ENCODE measurements around the gene ACAP1.
A peak's percentile ranks its signal among the peaks of the same experiment; 100 is the strongest.

The ACAP1 gene

GRCh38 chr17:7317161-7317803, 19.0 kb upstream of the ACAP1 start:
- no peak overlapping the region for H3K27ac Mint-ChIP-seq
- no peaks in the 10 kb centered on the region for H3K9me3 Mint-ChIP-seq
- ATAC-seq (ENCODE audit: low read depth) = no peak
- H3K36me3 Mint-ChIP-seq = peaks cover 26% of the 10 kb centered on the region
- H3K27me3 Mint-ChIP-seq = no peaks in the 10 kb centered on the region
- DNase-seq (ENCODE audit: low spot score in 2 of 2) = no peak
- H3K4me1 Mint-ChIP-seq = peaks cover 19% of the 10 kb centered on the region
- H3K4me3 Mint-ChIP-seq = no peak overlapping the region

GRCh38 chr17:7318121-7318860, 18.0 kb upstream of the ACAP1 start:
- no peak overlapping the region for H3K4me3 Mint-ChIP-seq
- no peak overlapping the region for H3K27ac Mint-ChIP-seq
- DNase-seq (ENCODE audit: low spot score in 2 of 2) (no peak), ATAC-seq (ENCODE audit: low read depth) (no peak)
- no peaks in the 10 kb centered on the region for H3K27me3 Mint-ChIP-seq
- peaks cover 12% of the 10 kb centered on the region for H3K4me1 Mint-ChIP-seq
- H3K36me3 Mint-ChIP-seq = peaks cover 16% of the 10 kb centered on the region
- H3K9me3 Mint-ChIP-seq = no peaks in the 10 kb centered on the region

GRCh38 chr17:7321466-7321865, 14.9 kb upstream of the ACAP1 start:
- no peak overlapping the region for H3K4me3 Mint-ChIP-seq
- DNase-seq (ENCODE audit: low spot score in 2 of 2) (no peak), ATAC-seq (ENCODE audit: low read depth) (no peak)
- H3K4me1 Mint-ChIP-seq = peaks cover 3% of the 10 kb centered on the region
- no peaks in the 10 kb centered on the region for H3K9me3 Mint-ChIP-seq
- peaks cover 13% of the 10 kb centered on the region for H3K36me3 Mint-ChIP-seq
- no peaks in the 10 kb centered on the region for H3K27me3 Mint-ChIP-seq
- no peak overlapping the region for H3K27ac Mint-ChIP-seq

- no peak overlapping the region for H3K4me3 Mint-ChIP-seq
- no peak overlapping the region for H3K27ac Mint-ChIP-seq
- DNase-seq (ENCODE audit: low spot score in 2 of 2) = no peak
Measured at GRCh38 chr17:7322520-7323194, 13.7 kb upstream of the ACAP1 start.

GRCh38 chr17:7323731-7324437, 12.4 kb upstream of the ACAP1 start:
- Mint-ChIP-seq H3K4me3 (no peak overlapping the region), H3K4me1 (peaks cover 17% of the 10 kb centered on the region), H3K36me3 (peaks cover 12% of the 10 kb centered on the region), H3K9me3 (no peaks in the 10 kb centered on the region), H3K27me3 (no peaks in the 10 kb centered on the region), H3K27ac (no peak overlapping the region)
- DNase-seq (ENCODE audit: low spot score in 2 of 2) = peak; percentile 70 to 80
- ATAC-seq (ENCODE audit: low read depth) = peak; percentile 53

More at GRCh38 chr17:7322520-7323194, 13.7 kb upstream of the ACAP1 start:
- Mint-ChIP-seq H3K36me3 (peaks cover 13% of the 10 kb centered on the region), H3K4me1 (peaks cover 7% of the 10 kb centered on the region), H3K27me3 (no peaks in the 10 kb centered on the region), H3K9me3 (no peaks in the 10 kb centered on the region)
- ATAC-seq (ENCODE audit: low read depth) = no peak

GRCh38 chr17:7324438-7324779, 11.9 kb upstream of the ACAP1 start:
- DNase-seq (ENCODE audit: low spot score in 2 of 2) (no peak), ATAC-seq (ENCODE audit: low read depth) (no peak)
- Mint-ChIP-seq H3K4me1 (peaks cover 17% of the 10 kb centered on the region), H3K27ac (no peak overlapping the region), H3K9me3 (no peaks in the 10 kb centered on the region), H3K36me3 (peaks cover 12% of the 10 kb centered on the region), H3K27me3 (no peaks in the 10 kb centered on the region), H3K4me3 (no peak overlapping the region)

GRCh38 chr17:7325031-7325528, 11.2 kb upstream of the ACAP1 start:
- Mint-ChIP-seq H3K9me3 (no peaks in the 10 kb centered on the region), H3K36me3 (peaks cover 12% of the 10 kb centered on the region), H3K4me3 (no peak overlapping the region), H3K27me3 (no peaks in the 10 kb centered on the region), H3K27ac (no peak overlapping the region), H3K4me1 (peaks cover 17% of the 10 kb centered on the region)
- DNase-seq (ENCODE audit: low spot score in 2 of 2) (no peak), ATAC-seq (ENCODE audit: low read depth) (no peak)

- DNase-seq (ENCODE audit: low spot score in 2 of 2) (no peak), ATAC-seq (ENCODE audit: low read depth) (no peak)
- H3K9me3 Mint-ChIP-seq = no peaks in the 10 kb centered on the region
- peaks cover 9% of the 10 kb centered on the region for H3K36me3 Mint-ChIP-seq
- peaks cover 17% of the 10 kb centered on the region for H3K4me1 Mint-ChIP-seq
- no peak overlapping the region for H3K4me3 Mint-ChIP-seq
- H3K27me3 Mint-ChIP-seq = no peaks in the 10 kb centered on the region
- no peak overlapping the region for H3K27ac Mint-ChIP-seq
Measured at GRCh38 chr17:7326186-7326585, 10.1 kb upstream of the ACAP1 start.

GRCh38 chr17:7327056-7327455, 9.3 kb upstream of the ACAP1 start:
- no peak overlapping the region for H3K4me3 Mint-ChIP-seq
- H3K9me3 Mint-ChIP-seq = no peaks in the 10 kb centered on the region
- ATAC-seq (ENCODE audit: low read depth) = no peak
- no peak overlapping the region for H3K27ac Mint-ChIP-seq
- no peak for DNase-seq (ENCODE audit: low spot score in 2 of 2)
- H3K4me1 Mint-ChIP-seq = peaks cover 17% of the 10 kb centered on the region
- peaks cover 3% of the 10 kb centered on the region for H3K36me3 Mint-ChIP-seq
- no peaks in the 10 kb centered on the region for H3K27me3 Mint-ChIP-seq

GRCh38 chr17:7327501-7327900, 8.8 kb upstream of the ACAP1 start:
- Mint-ChIP-seq H3K4me1 (peaks cover 22% of the 10 kb centered on the region), H3K27me3 (no peaks in the 10 kb centered on the region), H3K27ac (no peak overlapping the region), H3K9me3 (no peaks in the 10 kb centered on the region), H3K36me3 (peaks cover 3% of the 10 kb centered on the region), H3K4me3 (no peak overlapping the region)
- ATAC-seq (ENCODE audit: low read depth) (no peak), DNase-seq (ENCODE audit: low spot score in 2 of 2) (no peak)

- H3K27me3 Mint-ChIP-seq = no peaks in the 10 kb centered on the region
- peak overlapping the region; percentile 41 for H3K4me3 Mint-ChIP-seq
- H3K9me3 Mint-ChIP-seq = no peaks in the 10 kb centered on the region
- no peak for DNase-seq (ENCODE audit: low spot score in 2 of 2)
- peak overlapping the region; percentile 90 for H3K27ac Mint-ChIP-seq
- H3K36me3 Mint-ChIP-seq = peaks cover 3% of the 10 kb centered on the region
- H3K4me1 Mint-ChIP-seq = peaks cover 25% of the 10 kb centered on the region
- no peak for ATAC-seq (ENCODE audit: low read depth)
Measured at GRCh38 chr17:7328009-7328408, 8.3 kb upstream of the ACAP1 start.

- Mint-ChIP-seq H3K4me1 (peaks cover 30% of the 10 kb centered on the region), H3K9me3 (no peaks in the 10 kb centered on the region), H3K27ac (peak within 1 kb of the TSS; percentile 90), H3K27me3 (no peaks in the 10 kb centered on the region), H3K36me3 (peaks cover 3% of the 10 kb centered on the region), H3K4me3 (peak within 1 kb of the TSS; percentile 97)
- peak; percentile 18 for ATAC-seq (ENCODE audit: low read depth)
- no peak for DNase-seq (ENCODE audit: low spot score in 2 of 2)
Measured at GRCh38 chr17:7328840-7329373, 7.4 kb upstream of the ACAP1 start, which contains the start of gene NEURL4. TSS of gene NEURL4 (minus strand) at chr17:7329335. CDS start at chr17:7329312, 23 bp downstream.

GRCh38 chr17:7329374-7329996, 6.8 kb upstream of the ACAP1 start:
- ATAC-seq (ENCODE audit: low read depth) (peak; percentile 60), DNase-seq (ENCODE audit: low spot score in 2 of 2) (peak; percentile 91 to 94)
- Mint-ChIP-seq H3K4me1 (peaks cover 27% of the 10 kb centered on the region), H3K27me3 (no peaks in the 10 kb centered on the region), H3K27ac (peak overlapping the region; percentile 90), H3K36me3 (peaks cover 3% of the 10 kb centered on the region), H3K4me3 (peak overlapping the region; percentile 97), H3K9me3 (no peaks in the 10 kb centered on the region)
